Endodermal cell (in vitro differentiated cells): ENCODE data around the gene GNMT. TPM values are rescaled to one million over a fixed set of nuclear protein-coding genes. Genes with fewer than 3 reads are reported as not detected.

Experiments used
- DNase-seq: peaks from one replicate; pipeline ENCODE4 v3.0.0-alpha.2; 2017
- H3K27ac ChIP-seq: 2 replicates; pipeline ENCODE4 v1.5.1; 2013; ENCODE audit warnings: mild to moderate bottlenecking, low read depth, low read length, moderate library complexity
- H3K27me3 ChIP-seq: 2 replicates; pipeline ENCODE4 v1.6.1; 2013; ENCODE audit warnings: mild to moderate bottlenecking, low read length, moderate library complexity; ENCODE audit not compliant: insufficient read depth, control insufficient read depth, poor library complexity, severe bottlenecking
- H3K36me3 ChIP-seq: 2 replicates; pipeline ENCODE4 v1.7.0; 2013; ENCODE audit warnings: mild to moderate bottlenecking, low read length, moderate library complexity; ENCODE audit not compliant: control insufficient read depth, insufficient read depth
- H3K4me1 ChIP-seq: one replicate; pipeline ENCODE4 v1.7.0; 2013; ENCODE audit warnings: low read length; ENCODE audit not compliant: control insufficient read depth, insufficient read depth
- H3K4me3 ChIP-seq: 2 replicates; pipeline ENCODE4 v1.5.1; 2013; ENCODE audit warnings: mild to moderate bottlenecking, low read length, moderate library complexity
- H3K9ac ChIP-seq: 2 replicates; pipeline ENCODE4 v1.6.1; 2013; ENCODE audit warnings: mild to moderate bottlenecking, low read length, moderate library complexity; ENCODE audit not compliant: poor library complexity, severe bottlenecking; ENCODE audit errors: extremely low read depth
- H3K9me3 ChIP-seq: 2 replicates; pipeline ENCODE4 v1.6.1; 2013; ENCODE audit warnings: mild to moderate bottlenecking, low read length, moderate library complexity; ENCODE audit not compliant: control insufficient read depth
- H3K27ac Mint-ChIP-seq: 2 replicates; pipeline ENCODE4 v1.8.0; 2020; ENCODE audit warnings: mixed read lengths
- H3K27me3 Mint-ChIP-seq: 2 replicates; pipeline ENCODE4 v1.8.0; 2021; ENCODE audit warnings: mild to moderate bottlenecking, mixed read lengths; ENCODE audit not compliant: insufficient read depth
- H3K36me3 Mint-ChIP-seq: 2 replicates; pipeline ENCODE4 v1.8.0; 2020; ENCODE audit warnings: low read depth, mixed read lengths
- H3K4me1 Mint-ChIP-seq: 2 replicates; pipeline ENCODE4 v1.8.0; 2020; ENCODE audit warnings: mixed read lengths
- H3K4me3 Mint-ChIP-seq: 2 replicates; pipeline ENCODE4 v1.8.0; 2020; ENCODE audit warnings: mild to moderate bottlenecking, moderate library complexity, mixed read lengths
- H3K9me3 Mint-ChIP-seq: 2 replicates; pipeline ENCODE4 v1.8.0; 2020; ENCODE audit warnings: mild to moderate bottlenecking, mixed read lengths
- WGBS, 2 experiments: methylation state at CpG; one replicate each; pipeline versions ENCODE4 v1.1.5 to v1.1.7; 2013; ENCODE audit warnings: missing lambda C conversion rate in 2 of 2, mixed read lengths in 1 of 2; ENCODE audit not compliant: insufficient coverage in 1 of 2, insufficient read length in 1 of 2; 5-methylcytosine and 5-hydroxymethylcytosine counted together
- total RNA-seq, 2 donors: library from RNA; stranded (reverse); fragmentation: NEBNext Ultra II Directional in 1 of 2; extraction: Animal tissue kit (Norgen Biotek cat#: 25700) in 1 of 2; gene quantifications; 2 replicates in 1 of 2; 3 replicates in 1 of 2; pipeline ENCODE4 v1.2.1, GENCODE V29; 2021
- TF ChIP-seq, protein P1 (sequence below): fragments of 200-600 bp; sonication (generic); conservative IDR thresholded peaks from 2 replicates; pipeline ENCODE4 v1.5.0; 2021; ENCODE audit warnings: antibody characterized with exemption, mild to moderate bottlenecking

GNMT gene
- total RNA-seq, 2 donors from 2014 or later = 0.75 to 0.84 TPM

GRCh38 chr6:42935322-42935721, 25.2 kb upstream of the GNMT start:
- H3K27me3 Mint-ChIP-seq = no peaks in the 10 kb centered on the region
- Histone ChIP-seq H3K27me3 (no peaks in the 10 kb centered on the region), H3K9ac (no peak overlapping the region), H3K4me1 (peaks cover 5% of the 10 kb centered on the region), H3K27ac (no peak overlapping the region), H3K9me3 (no peaks in the 10 kb centered on the region), H3K36me3 (peaks cover 62% of the 10 kb centered on the region), H3K4me3 (no peak overlapping the region)
- TF ChIP-seq, protein P1, sequence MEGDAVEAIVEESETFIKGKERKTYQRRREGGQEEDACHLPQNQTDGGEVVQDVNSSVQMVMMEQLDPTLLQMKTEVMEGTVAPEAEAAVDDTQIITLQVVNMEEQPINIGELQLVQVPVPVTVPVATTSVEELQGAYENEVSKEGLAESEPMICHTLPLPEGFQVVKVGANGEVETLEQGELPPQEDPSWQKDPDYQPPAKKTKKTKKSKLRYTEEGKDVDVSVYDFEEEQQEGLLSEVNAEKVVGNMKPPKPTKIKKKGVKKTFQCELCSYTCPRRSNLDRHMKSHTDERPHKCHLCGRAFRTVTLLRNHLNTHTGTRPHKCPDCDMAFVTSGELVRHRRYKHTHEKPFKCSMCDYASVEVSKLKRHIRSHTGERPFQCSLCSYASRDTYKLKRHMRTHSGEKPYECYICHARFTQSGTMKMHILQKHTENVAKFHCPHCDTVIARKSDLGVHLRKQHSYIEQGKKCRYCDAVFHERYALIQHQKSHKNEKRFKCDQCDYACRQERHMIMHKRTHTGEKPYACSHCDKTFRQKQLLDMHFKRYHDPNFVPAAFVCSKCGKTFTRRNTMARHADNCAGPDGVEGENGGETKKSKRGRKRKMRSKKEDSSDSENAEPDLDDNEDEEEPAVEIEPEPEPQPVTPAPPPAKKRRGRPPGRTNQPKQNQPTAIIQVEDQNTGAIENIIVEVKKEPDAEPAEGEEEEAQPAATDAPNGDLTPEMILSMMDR = no peak
- no peak overlapping the region for H3K27ac Mint-ChIP-seq
- DNase-seq = no peak
- no peak overlapping the region for H3K4me3 Mint-ChIP-seq
- WGBS, 2 experiments = 95 to 96% methylated on average over 7 of the region's 7 CpGs
- H3K36me3 Mint-ChIP-seq = peaks cover 60% of the 10 kb centered on the region
- H3K4me1 Mint-ChIP-seq = peaks cover 18% of the 10 kb centered on the region
- no peaks in the 10 kb centered on the region for H3K9me3 Mint-ChIP-seq

DNA sequence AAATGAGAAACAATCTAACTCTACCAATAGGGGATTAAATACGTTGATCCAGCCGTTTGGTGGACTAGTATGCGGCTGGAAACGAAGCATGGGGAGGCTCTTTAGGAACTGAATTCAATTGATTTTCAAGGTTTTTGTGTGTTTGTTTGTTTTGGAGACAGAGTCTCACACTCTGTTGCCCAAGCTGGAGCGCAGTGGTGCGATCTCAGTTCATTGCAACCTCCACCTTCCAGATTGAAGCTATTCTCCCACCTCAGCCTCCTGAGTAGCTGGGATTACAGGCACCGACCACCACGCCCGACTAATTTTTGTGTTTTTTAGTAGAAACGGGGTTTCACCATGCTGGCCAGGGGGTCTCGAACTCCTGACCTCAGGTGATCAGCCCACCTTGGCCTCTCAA, 24.2 kb upstream of the GNMT start:
- Mint-ChIP-seq H3K9me3 (no peaks in the 10 kb centered on the region), H3K27me3 (no peaks in the 10 kb centered on the region), H3K36me3 (peaks cover 62% of the 10 kb centered on the region), H3K27ac (no peak overlapping the region), H3K4me3 (no peak overlapping the region), H3K4me1 (peaks cover 12% of the 10 kb centered on the region)
- H3K27ac ChIP-seq = no peak overlapping the region
- no peaks in the 10 kb centered on the region for H3K27me3 ChIP-seq
- H3K4me3 ChIP-seq = no peak overlapping the region
- H3K36me3 ChIP-seq = peaks cover 68% of the 10 kb centered on the region
- TF ChIP-seq, protein P1 = no peak
- H3K4me1 ChIP-seq = peaks cover 5% of the 10 kb centered on the region
- no peak overlapping the region for H3K9ac ChIP-seq
- 95 to 96% methylated on average over 11 of the region's 11 CpGs for WGBS, 2 experiments
- DNase-seq = no peak
- no peaks in the 10 kb centered on the region for H3K9me3 ChIP-seq

DNA sequence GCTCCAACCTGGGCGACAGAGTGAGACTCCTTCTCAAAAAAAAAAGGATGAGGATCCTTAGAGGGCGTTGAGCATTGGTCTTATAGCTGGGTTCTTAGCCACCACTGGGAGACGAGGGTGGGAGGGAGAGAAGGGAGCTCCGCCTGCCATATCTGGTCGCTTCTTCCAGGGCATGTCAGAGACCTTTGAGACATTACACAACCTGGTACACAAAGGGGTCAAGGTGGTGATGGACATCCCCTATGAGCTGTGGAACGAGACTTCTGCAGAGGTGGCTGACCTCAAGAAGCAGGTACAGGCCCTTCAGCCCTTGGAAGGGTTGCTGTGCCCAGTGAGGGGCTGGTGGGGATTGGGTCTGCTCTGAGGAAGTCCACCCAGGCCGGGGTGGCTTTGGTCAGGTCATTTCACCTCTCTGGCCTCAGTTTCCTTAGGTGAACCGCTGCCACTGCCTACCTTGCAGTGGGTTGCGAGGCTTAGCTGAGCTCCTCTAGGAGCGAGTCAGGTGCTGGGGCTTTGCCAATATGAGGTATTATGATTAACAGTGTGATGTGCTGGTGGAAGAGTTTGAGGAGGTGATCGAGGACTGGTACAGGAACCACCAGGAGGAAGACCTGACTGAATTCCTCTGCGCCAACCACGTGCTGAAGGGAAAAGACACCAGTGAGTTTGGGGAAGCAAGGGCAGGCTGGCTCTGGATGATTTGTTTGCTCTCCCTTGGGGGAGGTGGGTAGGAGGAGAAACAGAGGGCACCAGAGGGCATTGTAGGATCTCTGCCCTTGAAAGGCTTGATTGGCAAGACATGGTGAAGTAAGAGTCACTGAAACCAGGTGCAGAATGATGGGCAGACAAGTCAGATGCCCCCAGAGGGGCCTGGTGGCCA, 22.8 kb upstream of the GNMT start:
- Mint-ChIP-seq H3K4me1 (peaks cover 6% of the 10 kb centered on the region), H3K36me3 (peaks cover 61% of the 10 kb centered on the region), H3K4me3 (no peak overlapping the region), H3K27ac (no peak overlapping the region), H3K27me3 (no peaks in the 10 kb centered on the region), H3K9me3 (no peaks in the 10 kb centered on the region)
- DNase-seq = no peak
- 92 to 97% methylated on average over 5 to 13 of the region's 13 CpGs for WGBS, 2 experiments
- H3K9me3 ChIP-seq = no peaks in the 10 kb centered on the region
- TF ChIP-seq, protein P1 = no peak
- no peak overlapping the region for H3K27ac ChIP-seq
- no peaks in the 10 kb centered on the region for H3K27me3 ChIP-seq
- no peak overlapping the region for H3K9ac ChIP-seq
- H3K36me3 ChIP-seq = peaks cover 67% of the 10 kb centered on the region
- no peak overlapping the region for H3K4me3 ChIP-seq
- peaks cover 5% of the 10 kb centered on the region for H3K4me1 ChIP-seq
